Activated T-cell treated with anti-CD3 and anti-CD28 coated beads, Interleukin-2, amount 50 U/mL, for 48 hours (primary cell): ENCODE data around the gene ARPP19.
A peak's percentile ranks its signal among the peaks of the same experiment; 100 is the strongest.
"Not testable (repeated sequence)": the region's sequence is repeated elsewhere in the genome, so short reads cannot be mapped to it uniquely, and the experiment has no call there.

Experiments
- DNase-seq, 2 experiments: peaks; one replicate each; pipeline ENCODE4 v3.0.0-alpha.2; 2020

Gene ARPP19, protein sequence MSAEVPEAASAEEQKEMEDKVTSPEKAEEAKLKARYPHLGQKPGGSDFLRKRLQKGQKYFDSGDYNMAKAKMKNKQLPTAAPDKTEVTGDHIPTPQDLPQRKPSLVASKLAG

GRCh38 chr15:52568601-52569585, at the start of gene ARPP19:
Gene ARPP19, minus strand, starts transcription at chr15:52569030. Its CDS starts 138 bp downstream, at chr15:52568892.
- DNase-seq: peak; percentile 85 to 88

GRCh38 chr15:52617026-52617425, 48.2 kb upstream of the ARPP19 start:
- DNase-seq: no peak

DNA sequence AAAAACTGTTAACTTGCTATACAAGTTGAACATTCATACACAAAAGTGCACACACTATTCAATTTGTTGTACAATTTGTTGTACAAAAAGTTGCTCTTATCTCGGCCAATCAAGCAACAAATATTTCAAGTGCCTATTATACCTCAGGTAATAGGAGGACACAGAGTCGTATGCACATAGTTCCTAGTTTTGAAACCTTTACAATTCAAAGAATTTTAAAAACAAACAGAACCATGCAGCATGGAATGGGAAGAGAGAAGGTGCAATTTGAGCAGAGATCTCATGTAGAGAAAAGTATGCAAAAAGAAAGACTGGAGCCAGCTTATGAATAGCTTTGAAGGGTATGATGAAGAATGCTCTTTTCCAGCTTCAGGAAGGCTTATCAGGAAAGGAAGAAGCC, 46.5 kb upstream of the ARPP19 start:
- no peak for DNase-seq

DNA sequence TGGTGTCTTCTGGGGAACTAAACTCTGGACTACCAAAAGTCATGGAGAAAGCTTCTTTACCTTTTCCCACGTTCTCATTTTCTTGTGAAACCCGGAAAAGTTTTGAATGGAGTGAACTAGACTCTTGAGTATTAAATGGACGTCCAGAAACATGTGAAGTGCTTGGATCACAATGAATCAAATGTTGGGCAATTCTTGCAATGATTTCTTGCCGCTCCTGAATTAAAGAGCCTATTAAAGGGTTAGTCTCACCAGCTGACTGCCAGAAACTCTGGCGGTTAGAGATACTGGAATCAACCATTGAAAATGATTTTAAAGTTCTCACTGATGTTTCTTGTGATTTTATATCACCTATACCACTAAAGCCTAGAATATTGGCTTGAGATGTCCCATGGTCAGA, 40.8 kb upstream of the ARPP19 start:
- no peak for DNase-seq

DNA sequence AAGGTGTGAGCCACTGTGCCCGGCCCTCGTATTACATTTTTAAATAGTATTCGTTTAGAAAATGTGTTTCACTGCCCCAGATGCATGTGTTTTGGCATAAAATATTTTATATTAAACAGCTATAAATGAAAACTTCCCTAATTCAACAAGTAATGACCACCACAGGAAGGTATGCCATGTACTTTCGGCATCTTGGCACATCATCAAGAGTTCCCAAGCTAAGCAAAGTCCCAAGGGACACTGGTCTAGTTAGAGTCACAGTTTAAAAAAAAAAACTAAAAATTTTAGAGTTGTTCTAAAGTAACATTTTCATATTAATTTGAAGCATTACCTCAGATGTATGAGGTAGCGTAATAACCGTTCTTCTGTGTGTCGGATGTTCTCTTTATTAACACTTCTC, 15.6 kb upstream of the ARPP19 start:
- no peak for DNase-seq

DNA sequence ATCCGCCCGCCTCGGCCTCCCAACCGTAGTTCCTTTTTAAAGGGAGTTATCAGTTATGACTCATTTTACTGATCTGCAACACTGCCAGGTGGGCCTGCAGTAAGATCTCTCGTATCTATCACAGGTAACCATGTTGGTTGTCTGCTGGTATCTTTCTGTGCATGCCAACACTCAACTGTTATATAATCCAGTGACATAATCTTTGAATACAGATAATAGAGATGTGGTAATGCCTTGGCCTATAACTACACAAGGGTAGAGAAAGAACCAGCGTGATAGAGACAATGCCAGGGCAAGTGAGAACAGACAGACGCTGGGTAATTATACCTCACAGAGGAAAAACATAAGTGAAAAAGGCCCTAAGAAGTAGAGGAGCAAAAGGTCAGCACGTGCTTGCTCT, 11.0 kb upstream of the ARPP19 start:
- no peak for DNase-seq

DNA sequence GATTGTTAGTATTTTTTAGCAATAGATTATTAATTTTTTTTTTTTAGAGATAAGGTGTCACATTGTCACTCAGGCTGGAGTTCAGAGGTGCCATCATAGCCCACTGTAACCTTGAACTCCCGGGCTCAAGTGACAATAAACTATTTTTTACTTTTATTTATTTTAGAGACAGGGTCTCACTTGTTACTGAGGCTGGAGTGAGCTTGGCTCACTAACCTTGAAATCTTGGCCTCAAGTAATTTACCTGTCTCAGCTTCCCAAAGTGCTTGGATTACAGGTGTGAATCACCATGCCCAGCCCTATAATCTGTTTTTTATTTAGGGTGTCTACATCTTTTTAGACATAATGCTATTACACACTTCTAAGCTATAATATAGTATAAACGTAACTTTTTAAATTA, 7.9 kb upstream of the ARPP19 start:
- no peak for DNase-seq

DNA sequence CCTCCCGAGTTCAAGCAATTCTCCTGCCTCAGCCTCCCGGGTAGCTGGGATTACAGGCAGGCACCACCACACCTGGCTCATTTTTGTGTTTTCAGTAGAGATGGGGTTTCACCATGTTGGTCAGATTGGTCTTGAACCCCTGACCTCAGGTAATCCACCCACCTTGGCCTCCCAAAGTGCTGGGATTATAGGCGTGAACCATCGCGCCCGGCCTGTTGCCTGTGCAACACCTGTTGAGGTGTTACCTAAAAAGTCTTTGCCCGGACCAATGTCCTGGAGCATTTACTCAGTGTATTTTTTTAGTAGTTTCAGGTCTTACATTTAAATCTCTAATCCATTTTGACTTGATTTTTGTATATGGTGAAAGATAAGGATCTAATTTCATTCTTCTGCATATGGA, 6.7 kb upstream of the ARPP19 start:
- not testable (repeated sequence) for DNase-seq

DNA sequence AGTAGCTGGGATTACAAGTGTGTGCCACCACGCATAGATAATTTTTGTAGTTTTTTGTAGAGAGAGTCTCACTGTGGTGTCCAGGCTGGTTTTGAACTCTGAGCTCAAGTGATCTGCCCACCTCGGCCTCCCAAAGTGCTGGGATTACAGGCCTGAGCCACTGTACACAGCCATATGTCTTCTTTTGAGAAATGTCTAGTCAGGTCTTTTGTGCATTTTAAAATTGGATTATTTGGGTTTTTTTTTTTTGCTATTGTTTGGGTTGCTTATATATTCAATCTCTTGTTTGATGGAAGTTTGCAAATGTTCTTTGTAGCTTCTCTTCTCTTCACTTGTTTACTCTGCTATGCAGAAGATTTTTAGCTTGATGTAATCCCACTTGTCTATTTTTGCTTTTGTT, 6.2 kb upstream of the ARPP19 start:
- DNase-seq: no peak

GRCh38 chr15:52574623-52575022, 5.8 kb upstream of the ARPP19 start:
- DNase-seq: not testable (repeated sequence)

GRCh38 chr15:52567871-52568600, 794 bp downstream of the ARPP19 start:
- DNase-seq: peak; percentile 68 to 71

DNA sequence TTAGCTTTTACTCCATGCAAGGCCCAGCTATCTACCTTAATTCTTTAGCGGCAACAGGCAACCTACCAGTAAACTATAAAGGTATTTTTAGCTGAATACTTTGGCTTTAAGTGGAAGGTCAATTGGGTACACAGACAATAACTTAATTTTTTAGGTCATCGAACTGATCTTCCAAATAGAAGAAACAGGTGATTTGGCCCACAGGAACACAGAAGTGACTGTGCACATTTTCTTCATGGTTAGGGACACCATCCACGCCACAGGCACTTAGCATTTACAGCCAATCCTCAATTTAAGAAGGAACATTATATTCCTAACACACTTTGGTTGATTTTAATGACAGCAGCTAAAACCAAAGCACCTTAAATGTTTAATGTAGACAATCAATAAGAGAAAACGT, 1.9 kb downstream of the ARPP19 start:
- no peak for DNase-seq

GRCh38 chr15:52565417-52566358, 3.1 kb downstream of the ARPP19 start:
- DNase-seq: not testable (repeated sequence)

- DNase-seq: no peak
These were observed 5.2 kb downstream of the ARPP19 start for GRCh38 chr15:52563501-52564060.

DNA sequence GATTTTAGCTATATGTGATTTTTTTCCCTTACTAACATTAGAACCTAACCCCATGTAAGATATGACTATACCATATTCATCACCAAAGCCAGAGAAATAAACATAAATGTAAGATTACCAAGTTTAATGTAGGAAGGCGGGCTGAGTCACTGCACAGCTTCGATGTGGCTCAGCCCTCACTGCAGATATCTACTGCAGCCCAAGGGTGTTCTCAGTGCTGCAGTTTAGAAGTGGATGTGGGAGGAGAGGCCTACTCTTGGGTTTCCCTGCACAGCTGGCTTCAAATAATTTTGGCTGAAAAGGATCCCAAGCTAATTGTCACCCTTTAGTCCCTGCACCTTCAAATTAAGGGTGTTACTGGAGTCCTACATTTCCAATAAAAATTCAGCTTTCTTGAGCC, 9.3 kb downstream of the ARPP19 start:
- peak; percentile 65 to 75 for DNase-seq

DNA sequence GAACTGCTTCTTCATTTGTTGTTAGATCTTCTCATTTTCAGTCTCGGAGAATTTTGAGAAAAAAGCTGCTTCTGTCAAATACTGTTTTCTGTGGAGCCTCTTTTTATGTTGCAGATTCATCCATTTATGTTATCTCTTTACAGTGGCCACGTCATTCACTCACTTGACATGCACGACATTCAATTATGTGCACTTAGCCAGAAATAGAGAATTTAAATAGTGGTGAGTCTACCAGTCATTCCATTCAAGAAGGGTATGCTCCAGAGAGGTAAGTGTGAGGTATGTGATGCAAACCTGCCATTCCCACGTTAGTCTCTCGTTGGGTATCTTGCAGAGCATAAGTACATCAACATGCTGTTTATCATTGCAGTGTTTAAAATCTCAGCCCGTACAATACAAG, 9.8 kb downstream of the ARPP19 start:
- no peak for DNase-seq

DNA sequence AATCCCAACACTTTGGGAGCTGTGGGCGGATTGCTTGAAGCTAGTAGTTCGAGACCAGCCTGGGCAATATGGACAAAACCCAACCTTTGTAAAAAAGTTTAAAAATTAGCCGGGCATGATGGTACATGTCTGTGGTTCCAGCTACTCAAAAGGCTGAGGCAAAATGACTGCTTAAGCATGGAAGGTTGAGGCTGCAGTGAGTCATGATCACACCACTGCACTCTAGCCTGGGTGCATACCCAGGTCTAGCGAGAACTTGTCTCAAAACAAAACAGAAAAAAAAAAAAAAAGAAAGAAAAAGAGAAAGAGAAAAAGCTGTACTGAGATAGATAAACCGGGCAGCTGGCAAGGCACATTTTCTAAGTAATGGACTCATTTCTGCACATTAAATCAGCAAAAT, 10.6 kb downstream of the ARPP19 start:
- DNase-seq: peak; percentile 70 to 74

- no peak for DNase-seq
These were observed 11.6 kb downstream of the ARPP19 start for GRCh38 chr15:52557274-52557641.

DNA sequence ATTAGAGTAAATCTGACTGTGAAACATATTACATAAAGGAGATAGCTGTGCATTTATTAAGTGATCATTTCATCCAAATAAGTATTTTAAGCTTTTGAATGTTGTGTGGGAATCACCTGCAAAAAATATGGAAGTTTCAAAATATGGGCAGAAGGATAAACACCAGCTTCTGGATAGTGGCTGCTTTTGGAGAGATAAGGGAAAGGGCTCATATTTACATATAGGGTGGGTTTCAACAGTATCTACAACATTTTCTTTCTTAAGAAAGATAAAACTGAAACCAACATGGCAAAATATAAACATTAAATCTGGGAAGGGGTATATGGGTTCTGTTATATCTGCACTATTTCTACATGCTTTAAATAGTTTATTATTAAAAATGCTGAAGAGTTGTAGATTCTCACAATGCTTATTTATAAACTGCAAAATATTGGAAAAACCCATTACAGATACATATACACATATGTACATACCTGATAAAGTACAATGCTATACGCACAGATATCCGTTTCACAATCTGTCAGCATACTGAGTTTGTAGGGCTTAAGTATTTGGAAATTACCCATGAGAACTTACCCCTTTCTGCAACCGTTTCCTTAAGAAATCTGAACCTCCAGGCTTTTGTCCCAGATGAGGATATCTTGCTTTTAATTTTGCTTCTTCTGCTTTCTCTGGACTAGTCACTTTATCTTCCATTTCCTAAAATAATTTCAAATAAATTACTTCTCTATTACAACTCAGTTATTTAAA, 12.1 kb downstream of the ARPP19 start:
- no peak for DNase-seq

- no peak for DNase-seq
These were observed 16.5 kb downstream of the ARPP19 start for GRCh38 chr15:52552303-52552702.

DNA sequence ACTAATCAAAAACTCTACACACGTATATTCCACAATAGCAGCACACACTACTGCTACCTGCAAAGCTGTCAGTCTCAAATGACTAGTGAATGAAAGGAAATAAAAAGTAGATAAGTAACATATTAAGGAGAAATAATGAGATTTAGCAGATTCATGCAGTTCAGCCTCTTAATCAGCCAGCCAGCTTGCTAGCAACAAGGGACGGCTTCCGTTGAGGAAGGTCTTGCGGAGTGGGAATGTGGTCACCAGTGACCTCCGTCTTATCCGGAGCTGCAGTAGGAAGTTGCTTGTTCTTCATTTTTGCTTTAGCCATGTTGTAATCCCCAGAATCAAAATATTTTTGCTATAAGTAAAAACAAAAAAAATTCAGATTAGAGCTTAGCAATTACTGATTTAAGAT, 17.1 kb downstream of the ARPP19 start:
- DNase-seq: no peak
